Dedifferentiated amniotic fluid mesenchymal stem cell (primary cell): ENCODE measurements around the gene ZNF227.
"Not testable (repeated sequence)": the region's sequence is repeated elsewhere in the genome, so short reads cannot be mapped to it uniquely, and the experiment has no call there.

Experiments used
- DNase-seq: peaks from one replicate; pipeline ENCODE4 v3.0.0-alpha.2; 2016; ENCODE audit errors: extremely low spot score

ZNF227 gene

GRCh38 chr19:44236384-44236783, 24.1 kb downstream of the ZNF227 start:
- DNase-seq: no peak

- DNase-seq: not testable (repeated sequence)
Observed at GRCh38 chr19:44252332-44252731, 40.0 kb downstream of the ZNF227 start.

GRCh38 chr19:44253392-44253791, 41.1 kb downstream of the ZNF227 start:
- DNase-seq: not testable (repeated sequence)

- no peak for DNase-seq
Observed at GRCh38 chr19:44254496-44254895, 42.2 kb downstream of the ZNF227 start.

- DNase-seq: no peak
Observed at GRCh38 chr19:44255705-44256411, 43.5 kb downstream of the ZNF227 start.

- DNase-seq: no peak
Observed at GRCh38 chr19:44258136-44258535, 45.8 kb downstream of the ZNF227 start.

GRCh38 chr19:44258835-44259413, 46.6 kb downstream of the ZNF227 start:
- no peak for DNase-seq

- no peak for DNase-seq
Observed at GRCh38 chr19:44260343-44260681, 48.0 kb downstream of the ZNF227 start.

- no peak for DNase-seq
Observed at GRCh38 chr19:44260695-44261446, 48.5 kb downstream of the ZNF227 start.

GRCh38 chr19:44277331-44277730, 65.0 kb downstream of the ZNF227 start:
- no peak for DNase-seq

GRCh38 chr19:44278181-44278690, 65.9 kb downstream of the ZNF227 start:
- no peak for DNase-seq

GRCh38 chr19:44280916-44281315, 68.6 kb downstream of the ZNF227 start:
- DNase-seq: no peak

- DNase-seq: no peak
Observed at GRCh38 chr19:44282846-44283245, 70.5 kb downstream of the ZNF227 start.

- no peak for DNase-seq
Observed at GRCh38 chr19:44284968-44285367, 72.6 kb downstream of the ZNF227 start.
